PC-3 (cell line): ENCODE measurements around the gene PYGO2. TPM values are rescaled to one million over a fixed set of nuclear protein-coding genes. Genes with fewer than 3 reads are reported as not detected.

Experiments used
- ATAC-seq: fragments of 200-7000 bp; cut with Tn5 transposase; 2 replicates; pipeline ENCODE4 v1.9.1; 2020; ENCODE audit warnings: mild to moderate bottlenecking, moderate library complexity
- BruUV-seq: library from RNA; stranded (reverse); fragments of 400-500 nt; replicated peaks from 2 replicates; lab custom pipeline; 2021; lab: Mats Ljungman, UMichigan
- CTCF ChIA-PET: fragments of 300-600 bp; sonication (Branson Sonifier 250); formaldehyde crosslinking; loops from one replicate; lab custom pipeline; 2022; ENCODE audit warnings: antibody characterized with exemption; lab: Charles Lee
- POLR2A ChIA-PET: fragments of 300-600 bp; sonication (Branson Sonifier 250); formaldehyde crosslinking; loops from one replicate; lab custom pipeline; 2022; ENCODE audit warnings: antibody characterized with exemption; ENCODE audit not compliant: unreplicated experiment; lab: Charles Lee
- DNase-seq: peaks from one replicate; pipeline ENCODE4 v3.0.0-alpha.2; 2015
- H2AFZ ChIP-seq: fragments of 300-600 bp; sonication (generic); 2 replicates; pipeline ENCODE4 v1.6.0; 2016; ENCODE audit warnings: antibody characterized with exemption, low read length
- H3F3A ChIP-seq: fragments of 300-600 bp; sonication (generic); one replicate; pipeline ENCODE4 v1.6.0; 2017; ENCODE audit warnings: antibody characterized with exemption, low read length, control low read depth, mild to moderate bottlenecking; ENCODE audit not compliant: unreplicated experiment
- H3K27ac ChIP-seq: fragments of 300-600 bp; sonication (generic); 2 replicates; pipeline ENCODE4 v1.5.1; 2016; ENCODE audit warnings: mild to moderate bottlenecking, low read length
- H3K27me3 ChIP-seq: fragments of 300-600 bp; sonication (generic); 2 replicates; pipeline ENCODE4 v1.6.1; 2016; ENCODE audit warnings: low read length, mixed read lengths
- H3K36me3 ChIP-seq: fragments of 300-600 bp; sonication (generic); 2 replicates; pipeline ENCODE4 v1.6.1; 2016; ENCODE audit warnings: low read depth, mixed run types, low read length, mixed read lengths
- H3K4me1 ChIP-seq: fragments of 300-600 bp; sonication (generic); 2 replicates; pipeline ENCODE4 v1.5.1; 2016; ENCODE audit warnings: low read length; ENCODE audit not compliant: insufficient read depth
- H3K4me2 ChIP-seq: fragments of 300-600 bp; sonication (generic); 2 replicates; pipeline ENCODE4 v1.6.0; 2016; ENCODE audit warnings: low read length
- H3K4me3 ChIP-seq: fragments of 300-600 bp; sonication (generic); 2 replicates; pipeline ENCODE4 v1.5.1; 2016; ENCODE audit warnings: mild to moderate bottlenecking, low read length, mixed read lengths
- H3K79me2 ChIP-seq: fragments of 300-600 bp; sonication (generic); 2 replicates; pipeline ENCODE4 v1.6.1; 2017; ENCODE audit warnings: low read length, mixed read lengths
- H3K9ac ChIP-seq: fragments of 300-600 bp; sonication (generic); 2 replicates; pipeline ENCODE4 v1.6.0; 2016; ENCODE audit warnings: mild to moderate bottlenecking, low read length
- H3K9me2 ChIP-seq: fragments of 300-600 bp; sonication (generic); replicated peaks from 2 replicates; pipeline ENCODE4 v1.6.1; 2016; ENCODE audit warnings: mixed run types, low read length, mixed read lengths
- H3K9me3 ChIP-seq: fragments of 300-600 bp; sonication (generic); 2 replicates; pipeline ENCODE4 v1.6.1; 2016; ENCODE audit warnings: low read length, mixed read lengths
- H4K20me1 ChIP-seq: fragments of 300-600 bp; sonication (generic); 2 replicates; pipeline ENCODE4 v1.6.1; 2016; ENCODE audit warnings: low read length, mixed read lengths
- CTCF ChIP-seq: fragments of 300-600 bp; sonication (generic); conservative IDR thresholded peaks from 2 replicates; pipeline ENCODE4 v1.5.1; 2017; ENCODE audit warnings: antibody characterized with exemption, low read depth, mild to moderate bottlenecking, low read length
- EZH2 ChIP-seq: fragments of 300-600 bp; sonication (generic); IDR thresholded peaks from one replicate; pipeline ENCODE4 v1.6.1; 2017; ENCODE audit warnings: antibody characterized with exemption, mild to moderate bottlenecking, low read length; ENCODE audit not compliant: unreplicated experiment
- EZH2phosphoT487 ChIP-seq: fragments of 300-600 bp; sonication (generic); IDR thresholded peaks from 2 replicates; pipeline ENCODE4 v1.6.1; 2018; ENCODE audit warnings: mild to moderate bottlenecking, antibody characterized with exemption, low read length, borderline replicate concordance
- intact Hi-C: fragments of 100-400 bp; cut with micrococcal nuclease; formaldehyde crosslinking; loops from 2 replicates; pipeline ENCODE4 v1.9.0; 2023
- total RNA-seq: library from RNA; depleted of rRNA; stranded (reverse); fragments of >200 nt; gene quantifications from 2 replicates; pipeline ENCODE4 v1.2.3, GENCODE V29; 2014

The PYGO2 gene
- total RNA-seq, 1 experiment from 2014 or later = 41.7 TPM

- TF ChIP-seq EZH2 (no peak), CTCF (no peak), EZH2phosphoT487 (no peak)
- BruUV-seq = no TSS peak
- H3K79me2 ChIP-seq = no peaks in the 10 kb centered on the region
- H4K20me1 ChIP-seq = no peaks in the 10 kb centered on the region
- no peaks in the 10 kb centered on the region for H3F3A ChIP-seq
- ChIA-PET POLR2A (no interaction called here), CTCF (interaction anchor here (0.5 to 1.3 kb wide), 7 partner anchors 11 to 433 kb away, joined by 3 to 8 read pairs (median 5); partner anchors contain the start of gene PBXIP1)
- H3K27me3 ChIP-seq = no peaks in the 10 kb centered on the region
- no peaks in the 10 kb centered on the region for H3K36me3 ChIP-seq
- intact Hi-C loops = no loop called here
- H2AFZ ChIP-seq = no peak overlapping the region
- DNase-seq (no peak), ATAC-seq (no peak)
- no peak overlapping the region for H3K27ac ChIP-seq
- no peaks in the 10 kb centered on the region for H3K9me3 ChIP-seq
- no peaks in the 10 kb centered on the region for H3K9me2 ChIP-seq
- no peak overlapping the region for H3K4me2 ChIP-seq
- no peak overlapping the region for H3K9ac ChIP-seq
- H3K4me3 ChIP-seq = no peak overlapping the region
- H3K4me1 ChIP-seq = peaks cover 6% of the 10 kb centered on the region; the same call in 1 of the 2 replicates
These were observed 17.0 kb downstream of the PYGO2 start for GRCh38 chr1:154944401-154945159.

- no TSS peak for BruUV-seq
- POLR2A ChIA-PET = no interaction called here
- no peak for TF ChIP-seq EZH2phosphoT487
- peak; percentile 97 for TF ChIP-seq CTCF
- no peak for TF ChIP-seq EZH2
- CTCF ChIA-PET = interaction anchor here (0.5 to 1.3 kb wide), 7 partner anchors 12 to 432 kb away, joined by 3 to 8 read pairs (median 5); partner anchors contain the start of gene PBXIP1
- H3K9me2 ChIP-seq = no peaks in the 10 kb centered on the region
- peaks cover 7% of the 10 kb centered on the region for H3K4me1 ChIP-seq
- intact Hi-C loops = no loop called here
- no peak overlapping the region for H3K4me2 ChIP-seq
- H3K9me3 ChIP-seq = no peaks in the 10 kb centered on the region
- H3K9ac ChIP-seq = no peak overlapping the region
- DNase-seq (peak; percentile 64), ATAC-seq (peak; percentile 83)
- H4K20me1 ChIP-seq = no peaks in the 10 kb centered on the region
- no peak overlapping the region for H3K27ac ChIP-seq
- no peaks in the 10 kb centered on the region for H3K27me3 ChIP-seq
- H3F3A ChIP-seq = no peaks in the 10 kb centered on the region
- H3K4me3 ChIP-seq = no peak overlapping the region
- H3K36me3 ChIP-seq = no peaks in the 10 kb centered on the region
- H2AFZ ChIP-seq = no peak overlapping the region
- H3K79me2 ChIP-seq = no peaks in the 10 kb centered on the region
These were observed 17.8 kb downstream of the PYGO2 start for GRCh38 chr1:154943649-154944400.
